Ramos (cell line): ENCODE data around the gene PFDN5.

Source experiments
- in situ Hi-C: fragments of 300-500 bp; cut with MboI; formaldehyde crosslinking; loops from one replicate; pipeline ENCODE4 v1.14.3; 2022; ENCODE audit warnings: low sequenced_read_pairs; ENCODE audit not compliant: unreplicated experiment

Gene PFDN5

GRCh38 chr12:53295070-53295890, at the start of gene PFDN5:
PFDN5 (plus strand) TSS chr12:53295542; CDS start chr12:53295568, 26 bp downstream.
- in situ Hi-C loops = no loop called here

GRCh38 chr12:53251477-53252348, 43.6 kb upstream of the PFDN5 start:
- in situ Hi-C loops = no loop called here

- in situ Hi-C loops = no loop called here
Observed at GRCh38 chr12:53252349-53252916, 42.9 kb upstream of the PFDN5 start.

- in situ Hi-C loops = no loop called here
Observed at GRCh38 chr12:53253298-53253697, 42.0 kb upstream of the PFDN5 start.

- in situ Hi-C loops = no loop called here
Observed at GRCh38 chr12:53254816-53255545, 40.4 kb upstream of the PFDN5 start.

GRCh38 chr12:53255996-53256395, 39.3 kb upstream of the PFDN5 start:
- in situ Hi-C loops = no loop called here

GRCh38 chr12:53258541-53259539, 36.5 kb upstream of the PFDN5 start:
- in situ Hi-C loops = no loop called here

GRCh38 chr12:53259891-53260290, 35.5 kb upstream of the PFDN5 start:
- in situ Hi-C loops = loop anchor here (10.0 kb wide), 1 partner anchor 45 kb away; no protein-coding TSS in a partner anchor

GRCh38 chr12:53265783-53266182, 29.6 kb upstream of the PFDN5 start:
- in situ Hi-C loops = loop anchor here (10.0 kb wide), 1 partner anchor 51 kb away; no protein-coding TSS in a partner anchor

GRCh38 chr12:53267306-53267998, 27.9 kb upstream of the PFDN5 start:
- in situ Hi-C loops = loop anchor here (10.0 kb wide), 1 partner anchor 53 kb away; no protein-coding TSS in a partner anchor

GRCh38 chr12:53267999-53268629, 27.2 kb upstream of the PFDN5 start, which contains the start of gene ESPL1:
ESPL1 (plus strand) TSS chr12:53268299; CDS start chr12:53268767, 468 bp downstream.
- in situ Hi-C loops = loop anchor here (10.0 kb wide), 1 partner anchor 53 kb away; no protein-coding TSS in a partner anchor

- in situ Hi-C loops = loop anchor here (10.0 kb wide), 1 partner anchor 54 kb away; no protein-coding TSS in a partner anchor
Observed at GRCh38 chr12:53268630-53269562, 26.4 kb upstream of the PFDN5 start.

- in situ Hi-C loops = no loop called here
Observed at GRCh38 chr12:53274445-53274844, 20.9 kb upstream of the PFDN5 start.

- in situ Hi-C loops = no loop called here
Observed at GRCh38 chr12:53276511-53276910, 18.8 kb upstream of the PFDN5 start.

- in situ Hi-C loops = no loop called here
Observed at GRCh38 chr12:53277981-53278380, 17.4 kb upstream of the PFDN5 start.

- in situ Hi-C loops = no loop called here
Observed at GRCh38 chr12:53279283-53279869, 16.0 kb upstream of the PFDN5 start.
